SK-N-SH (cell line): ENCODE measurements around the gene PAK1. TPM values are rescaled to one million over a fixed set of nuclear protein-coding genes. Genes with fewer than 3 reads are reported as not detected.
"Not testable (repeated sequence)": the region's sequence is repeated elsewhere in the genome, so short reads cannot be mapped to it uniquely, and the experiment has no call there.

Experiments
- CTCF ChIA-PET: fragments of 300-600, 350-600 bp; formaldehyde crosslinking; extraction: SDS; loops from one replicate; lab custom pipeline; 2021; lab: Yijun Ruan, JAX
- POLR2A ChIA-PET: fragments of 350-600 bp; sonication (Branson Sonifier 250); formaldehyde crosslinking; extraction: SDS; loops from one replicate; lab custom pipeline; 2020; ENCODE audit warnings: antibody characterized with exemption, inconsistent platforms; lab: Yijun Ruan, JAX
- DNase-seq: peaks from one replicate; pipeline ENCODE4 v3.0.0; 2012
- H2AFZ ChIP-seq: fragments of 200-600 bp; sonication (generic); 2 replicates; pipeline ENCODE4 v1.8.1; 2016; ENCODE audit warnings: antibody characterized with exemption, mild to moderate bottlenecking, low read depth
- H3F3A ChIP-seq: fragments of 200-600 bp; sonication (generic); replicated peaks from 2 replicates; pipeline ENCODE3; 2016; ENCODE audit warnings: antibody characterized with exemption, mild to moderate bottlenecking; ENCODE audit not compliant: insufficient read depth
- H3K27ac ChIP-seq, 2 experiments: fragments of 200-500 bp in 1 of 2; fragments of 200-600 bp in 1 of 2; sonication (Bioruptor generic) in 1 of 2; sonication (generic), shearing (Covaris generic) in 1 of 2; 2 replicates each; pipeline versions ENCODE4 v1.5.1 to v1.6.1; 2014 to 2016; ENCODE audit warnings: low read depth in 2 of 2, inconsistent platforms in 1 of 2, low read length in 1 of 2, mild to moderate bottlenecking in 1 of 2, mixed read lengths in 1 of 2
- H3K27me3 ChIP-seq: fragments of 200-600 bp; sonication (generic), shearing (Covaris generic); 2 replicates; pipeline ENCODE4 v1.6.1; 2016; ENCODE audit warnings: mixed run types; ENCODE audit not compliant: insufficient read depth
- H3K36me3 ChIP-seq, 2 experiments: fragments of 200-500 bp in 1 of 2; fragments of 200-600 bp in 1 of 2; sonication (Bioruptor generic) in 1 of 2; sonication (generic) in 1 of 2; replicated peaks in 1 of 2; 2 replicates each; pipeline versions ENCODE3 to v1.5.1; 2014 to 2016; ENCODE audit warnings: low read length in 1 of 2, mild to moderate bottlenecking in 1 of 2; ENCODE audit not compliant: insufficient read depth in 2 of 2, control insufficient read depth in 1 of 2
- H3K4me1 ChIP-seq, 2 experiments: fragments of 200-500 bp in 1 of 2; fragments of 200-600 bp in 1 of 2; sonication (Bioruptor generic) in 1 of 2; sonication (generic), shearing (Covaris generic) in 1 of 2; 2 replicates each; pipeline versions ENCODE4 v1.5.1 to v1.6.1; 2014 to 2016; ENCODE audit warnings: low read depth in 1 of 2, low read length in 1 of 2, mixed run types in 1 of 2; ENCODE audit not compliant: insufficient read depth in 2 of 2, control insufficient read depth in 1 of 2
- H3K4me2 ChIP-seq: fragments of 200-600 bp; sonication (generic), shearing (Covaris generic); 2 replicates; pipeline ENCODE4 v1.6.1; 2017; ENCODE audit warnings: mixed run types
- H3K4me3 ChIP-seq, 2 experiments: fragments of 200-500 bp in 1 of 2; fragments of 200-600 bp in 1 of 2; sonication (Bioruptor generic) in 1 of 2; sonication (generic), shearing (Covaris generic) in 1 of 2; 2 replicates each; pipeline versions ENCODE4 v1.5.1 to v1.8.1; 2014 to 2016; ENCODE audit warnings: low read depth in 2 of 2, inconsistent platforms in 1 of 2, low read length in 1 of 2, mild to moderate bottlenecking in 1 of 2, mixed read lengths in 1 of 2, moderate library complexity in 1 of 2
- H3K79me2 ChIP-seq: fragments of 200-600 bp; sonication (generic); 2 replicates; pipeline ENCODE4 v1.8.1; 2017; ENCODE audit warnings: mild to moderate bottlenecking; ENCODE audit not compliant: insufficient read depth
- H3K9ac ChIP-seq: fragments of 200-600 bp; sonication (generic); 2 replicates; pipeline ENCODE4 v1.6.1; 2017; ENCODE audit warnings: mixed run types
- H3K9me2 ChIP-seq: fragments of 200-600 bp; sonication (generic); 2 replicates; pipeline ENCODE4 v1.6.1; 2017; ENCODE audit warnings: mixed run types
- H3K9me3 ChIP-seq: fragments of 200-600 bp; sonication (generic); 2 replicates; pipeline ENCODE4 v1.6.1; 2017; ENCODE audit warnings: mixed run types, mild to moderate bottlenecking, moderate library complexity
- H4K20me1 ChIP-seq: fragments of 200-600 bp; sonication (generic); 2 replicates; pipeline ENCODE4 v1.6.1; 2017; ENCODE audit warnings: mild to moderate bottlenecking, mixed run types; ENCODE audit not compliant: insufficient read depth
- EP300 ChIP-seq, 2 experiments: IDR thresholded peaks; 2 replicates each; pipeline versions ENCODE4 v1.4.0 to v1.6.1; 2012; ENCODE audit warnings: borderline replicate concordance in 1 of 2, low read depth in 1 of 2, low read length in 1 of 2
- EZH2phosphoT487 ChIP-seq: fragments of 200-600 bp; sonication (generic); IDR thresholded peaks from 2 replicates; pipeline ENCODE4 v1.6.1; 2017; ENCODE audit warnings: low read depth, mixed run types, mild to moderate bottlenecking, antibody characterized with exemption, moderate library complexity, borderline replicate concordance
- FOXM1 ChIP-seq: IDR thresholded peaks from 2 replicates; pipeline ENCODE4 v1.4.0; 2012; ENCODE audit warnings: low read depth, mild to moderate bottlenecking
- GABPA ChIP-seq: IDR thresholded peaks from 2 replicates; pipeline ENCODE4 v1.4.0; 2012; ENCODE audit warnings: low read depth, mild to moderate bottlenecking
- JUND ChIP-seq: IDR thresholded peaks from 2 replicates; pipeline ENCODE4 v1.4.0; 2012
- MEF2A ChIP-seq: IDR thresholded peaks from 2 replicates; pipeline ENCODE4 v1.4.0; 2012; ENCODE audit warnings: low read depth, borderline replicate concordance
- MXI1 ChIP-seq: IDR thresholded peaks from 2 replicates; pipeline ENCODE4 v1.6.1; 2012; ENCODE audit warnings: mild to moderate bottlenecking, low read depth, low read length, improper control_type of control experiment
- NFIC ChIP-seq: IDR thresholded peaks from 2 replicates; pipeline ENCODE4 v1.4.0; 2012; ENCODE audit warnings: borderline replicate concordance
- NRF1 ChIP-seq: IDR thresholded peaks from 2 replicates; pipeline ENCODE4 v1.6.1; 2012; ENCODE audit warnings: low read depth, mild to moderate bottlenecking, low read length
- RCOR1 ChIP-seq: fragments of 150-350 bp; IDR thresholded peaks from 2 replicates; pipeline ENCODE4 v1.6.1; 2017; ENCODE audit warnings: antibody characterized with exemption, low read length
- RFX5 ChIP-seq: IDR thresholded peaks from 2 replicates; pipeline ENCODE4 v1.6.1; 2012; ENCODE audit warnings: mild to moderate bottlenecking, improper control_type of control experiment, low read length
- SIN3A ChIP-seq: IDR thresholded peaks from 2 replicates; pipeline ENCODE4 v1.6.1; 2012; ENCODE audit warnings: low read depth, mild to moderate bottlenecking, low read length, moderate library complexity, borderline replicate concordance
- TCF12 ChIP-seq: IDR thresholded peaks from 2 replicates; pipeline ENCODE4 v1.4.0; 2012
- WGBS: methylation state at CpG from one replicate; pipeline ENCODE4 v1.1.6; 2017; ENCODE audit warnings: low lambda C conversion rate; 5-methylcytosine and 5-hydroxymethylcytosine counted together
- polyA plus RNA-seq, 3 experiments: library from polyadenylated mRNA; depleted of rRNA; stranded (reverse); fragments of >200 nt; gene quantifications; 2 replicates each; pipeline ENCODE4 v1.2.3, GENCODE V29; 2012
- TF ChIP-seq, protein P1 (sequence below): IDR thresholded peaks from 2 replicates; pipeline ENCODE4 v1.4.0; 2012; ENCODE audit warnings: low read depth
- TF ChIP-seq, protein P2 (sequence below): fragments of 150-350 bp; IDR thresholded peaks from 2 replicates; pipeline ENCODE4 v1.6.1; 2017; ENCODE audit warnings: antibody characterized with exemption, low read length, low read depth, borderline replicate concordance

Gene PAK1
- polyA plus RNA-seq, 1 of the 3 experiments (the other 2 are of a cell fraction), result 17.9 TPM

DNA sequence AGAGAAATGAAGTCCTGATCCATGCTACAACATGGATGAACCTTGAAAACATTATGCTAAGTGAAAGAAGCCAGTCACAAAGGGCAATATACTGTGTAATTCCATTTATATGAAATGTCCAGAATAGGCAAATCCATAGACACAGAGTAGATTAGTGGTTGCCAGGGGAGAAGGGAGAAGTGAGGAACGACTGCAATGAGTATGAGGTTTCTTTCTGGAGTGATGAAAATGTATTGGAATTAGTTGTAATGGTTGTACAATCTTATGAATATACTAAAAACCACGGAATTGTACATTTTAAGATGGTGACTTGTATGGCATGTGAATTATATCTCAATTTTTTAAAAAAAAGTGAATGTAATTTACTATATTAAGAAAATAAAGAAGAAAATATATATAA is 89.3 kb downstream of the PAK1 start:
- CTCF ChIA-PET, result no interaction called here
- no peaks in the 10 kb centered on the region for H3K9me2 ChIP-seq
- no peak overlapping the region for H3K4me2 ChIP-seq
- no peak overlapping the region for H3K4me3 ChIP-seq
- H3K27me3 ChIP-seq, result no peaks in the 10 kb centered on the region
- H3F3A ChIP-seq, result peaks cover 23% of the 10 kb centered on the region
- no peak overlapping the region for H3K27ac ChIP-seq
- TF ChIP-seq NFIC (no peak), RCOR1 (no peak), MEF2A (no peak), EP300 (IDR thresholded peaks at IDR 0.05; ENCODE audit: borderline replicate concordance in 1 of 2, low read depth in 1 of 2, low read length in 1 of 2) (no peak), RFX5 (no peak), TCF12 (no peak), MXI1 (no peak), EZH2phosphoT487 (no peak), JUND (no peak), NRF1 (no peak), SIN3A (no peak), FOXM1 (no peak), GABPA (no peak)
- TF ChIP-seq, protein P1, sequence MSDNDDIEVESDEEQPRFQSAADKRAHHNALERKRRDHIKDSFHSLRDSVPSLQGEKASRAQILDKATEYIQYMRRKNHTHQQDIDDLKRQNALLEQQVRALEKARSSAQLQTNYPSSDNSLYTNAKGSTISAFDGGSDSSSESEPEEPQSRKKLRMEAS, result no peak
- TF ChIP-seq, protein P2, sequence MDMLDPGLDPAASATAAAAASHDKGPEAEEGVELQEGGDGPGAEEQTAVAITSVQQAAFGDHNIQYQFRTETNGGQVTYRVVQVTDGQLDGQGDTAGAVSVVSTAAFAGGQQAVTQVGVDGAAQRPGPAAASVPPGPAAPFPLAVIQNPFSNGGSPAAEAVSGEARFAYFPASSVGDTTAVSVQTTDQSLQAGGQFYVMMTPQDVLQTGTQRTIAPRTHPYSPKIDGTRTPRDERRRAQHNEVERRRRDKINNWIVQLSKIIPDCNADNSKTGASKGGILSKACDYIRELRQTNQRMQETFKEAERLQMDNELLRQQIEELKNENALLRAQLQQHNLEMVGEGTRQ, result no peak
- TF ChIP-seq, all 33 proteins: peak for 0
- Histone ChIP-seq H2AFZ (no peak overlapping the region), H3K79me2 (no peaks in the 10 kb centered on the region), H3K36me3 (no peaks in the 10 kb centered on the region), H3K9ac (no peak overlapping the region), H4K20me1 (no peaks in the 10 kb centered on the region), H3K9me3 (no peaks in the 10 kb centered on the region), H3K4me1 (no peaks in the 10 kb centered on the region)
- DNase-seq, result no peak
- POLR2A ChIA-PET, result no interaction called here
- 21% methylated on average over 2 of the region's 2 CpGs for WGBS

DNA sequence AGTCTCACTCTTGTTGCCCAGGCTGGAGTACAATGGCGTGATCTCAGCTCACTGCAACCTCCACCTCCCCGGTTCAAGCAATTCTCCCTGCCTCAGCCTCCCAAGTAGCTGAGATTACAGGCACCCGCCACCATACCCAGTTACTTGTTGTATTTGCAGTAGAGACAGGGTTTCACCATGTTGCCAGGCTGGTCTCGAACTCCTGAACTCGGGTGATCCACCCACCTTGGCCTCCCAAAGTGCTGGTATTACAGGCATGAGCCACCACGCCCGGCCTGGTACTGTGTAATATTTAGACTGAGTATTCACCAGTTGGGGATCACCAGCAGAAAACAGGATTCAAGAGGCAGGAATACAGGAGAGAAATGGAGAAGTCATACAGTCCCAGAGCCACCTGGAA is 90.5 kb downstream of the PAK1 start:
- POLR2A ChIA-PET, H3K27me3 ChIP-seq, H3K4me2 ChIP-seq, H3K9me3 ChIP-seq, H3K79me2 ChIP-seq, H3K4me1 ChIP-seq, H3K9ac ChIP-seq, H3K4me3 ChIP-seq, H4K20me1 ChIP-seq, H3K27ac ChIP-seq, H3K9me2 ChIP-seq, DNase-seq, H3K36me3 ChIP-seq, H2AFZ ChIP-seq: not testable (repeated sequence)
- CTCF ChIA-PET, result interaction anchor here (1.0 kb wide), 1 partner anchor 24 kb away, joined by 5 read pairs; no protein-coding TSS in a partner anchor
- 95% methylated on average over 7 of the region's 7 CpGs for WGBS
- H3F3A ChIP-seq, result peaks cover 35% of the 10 kb centered on the region
